NCI-H146 (cell line): ENCODE results near the gene NSFL1C.
"Not testable (repeated sequence)": the region's sequence is repeated elsewhere in the genome, so short reads cannot be mapped to it uniquely, and the experiment has no call there.

ENCODE experiments used
- DNase-seq: peaks from one replicate; lab custom pipeline; 2025; lab: John Stamatoyannopoulos, UW

NSFL1C gene

DNA sequence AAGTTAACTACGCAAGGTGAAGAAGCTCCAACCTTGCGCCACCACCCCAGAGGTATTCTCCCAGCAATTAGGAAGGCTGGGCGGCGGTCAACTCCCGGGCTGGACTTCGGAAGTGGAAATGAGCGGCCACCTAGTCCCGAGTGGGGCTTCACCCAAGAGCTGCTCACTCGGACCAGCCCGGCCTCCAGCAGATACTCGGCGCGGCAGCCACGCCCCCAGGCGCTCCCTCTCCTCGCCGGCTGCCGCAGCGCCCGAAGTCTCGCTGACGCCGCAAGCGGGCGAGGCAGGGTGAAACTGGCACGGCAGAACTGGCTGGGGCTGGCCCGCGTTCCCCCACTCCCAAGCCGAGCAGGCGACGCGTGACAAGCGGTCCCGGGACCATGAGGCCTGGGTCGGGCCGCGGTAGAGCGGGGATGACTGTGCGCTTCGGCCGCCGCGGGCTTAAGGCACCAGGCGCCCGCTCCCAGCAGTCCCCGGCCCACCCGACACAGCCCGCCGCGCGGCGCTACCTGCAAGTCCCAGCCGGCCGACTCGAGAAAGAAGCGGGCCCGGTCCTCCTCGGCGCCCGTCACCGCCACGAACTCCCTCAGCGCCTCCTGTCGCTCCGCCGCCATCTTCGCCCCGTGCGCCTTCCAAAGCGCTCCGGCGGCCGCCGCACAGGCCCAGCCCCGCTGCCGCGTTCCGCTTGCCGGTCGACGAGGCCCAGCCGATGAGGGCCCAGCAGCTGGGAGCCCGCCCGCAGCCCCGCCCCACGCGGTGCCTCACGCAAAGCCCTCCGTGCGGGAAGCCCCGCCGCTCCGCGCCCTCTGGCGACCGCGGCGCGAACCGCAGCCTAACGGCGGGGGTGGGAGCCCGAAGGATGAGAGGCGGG lies at the start of gene NSFL1C:
Gene NSFL1C, minus strand, starts transcription at position 639 of the 871 bp plus-strand sequence. Its CDS starts 25 bp downstream, at position 614.
- DNase-seq, result peak; percentile 95

DNA sequence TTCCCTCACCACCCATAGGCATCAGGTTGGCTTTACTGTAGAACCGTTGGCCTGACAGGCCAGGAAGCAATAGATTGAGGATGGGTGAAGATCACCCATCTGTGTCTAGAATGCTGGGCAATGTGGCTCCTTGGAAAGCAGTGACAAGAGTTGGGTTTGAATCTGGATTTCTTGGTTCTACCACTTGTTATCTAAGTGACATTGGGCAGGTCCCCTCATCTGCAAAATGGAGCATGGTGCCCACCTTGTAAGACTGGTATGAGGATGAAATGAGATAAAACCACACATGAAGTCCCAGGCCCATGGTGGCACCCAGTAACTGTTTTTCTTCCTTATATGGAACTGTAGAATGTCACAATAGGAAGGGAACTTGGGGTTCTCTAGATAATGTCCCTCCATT lies 47.2 kb upstream of the NSFL1C start:
- no peak for DNase-seq

DNA sequence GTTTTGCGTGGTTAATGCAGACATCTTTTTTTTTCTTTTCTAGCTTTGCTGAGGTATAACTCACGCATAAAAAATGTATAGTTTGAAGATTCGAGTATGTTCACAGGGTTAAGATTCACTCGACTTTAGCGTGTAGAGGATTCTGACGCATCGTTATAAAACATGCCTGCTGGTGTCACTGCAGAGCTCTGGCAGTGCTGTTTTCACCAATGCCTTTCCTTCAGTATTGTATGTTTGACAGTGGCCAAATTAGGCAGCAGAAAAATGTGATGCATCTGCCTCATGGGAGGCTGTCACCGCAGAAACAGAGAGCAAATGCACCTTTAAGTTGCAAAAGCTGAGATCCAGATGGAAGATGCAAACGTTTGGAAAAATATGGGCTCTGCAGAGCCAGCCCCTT lies 42.6 kb upstream of the NSFL1C start:
- peak; percentile 1 for DNase-seq

DNA sequence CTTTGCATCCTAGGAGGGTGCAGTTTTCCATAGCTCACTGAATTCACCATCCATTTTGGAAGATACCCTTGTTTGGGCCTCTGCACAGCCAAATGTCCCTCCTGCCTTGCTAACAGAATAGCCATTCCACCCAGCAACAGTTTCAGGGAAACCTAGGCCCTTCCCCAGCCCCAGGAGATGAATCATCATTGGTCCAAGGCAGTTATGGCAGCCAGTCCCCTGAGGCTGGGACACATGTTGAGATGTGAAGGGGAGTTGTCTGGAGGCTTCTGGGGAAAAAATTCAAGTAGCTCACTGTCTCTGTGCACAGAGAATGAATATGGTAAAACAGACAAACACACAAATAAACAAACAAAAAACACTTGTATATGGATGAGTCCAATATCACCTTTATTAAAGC lies 41.9 kb upstream of the NSFL1C start:
- no peak for DNase-seq

DNA sequence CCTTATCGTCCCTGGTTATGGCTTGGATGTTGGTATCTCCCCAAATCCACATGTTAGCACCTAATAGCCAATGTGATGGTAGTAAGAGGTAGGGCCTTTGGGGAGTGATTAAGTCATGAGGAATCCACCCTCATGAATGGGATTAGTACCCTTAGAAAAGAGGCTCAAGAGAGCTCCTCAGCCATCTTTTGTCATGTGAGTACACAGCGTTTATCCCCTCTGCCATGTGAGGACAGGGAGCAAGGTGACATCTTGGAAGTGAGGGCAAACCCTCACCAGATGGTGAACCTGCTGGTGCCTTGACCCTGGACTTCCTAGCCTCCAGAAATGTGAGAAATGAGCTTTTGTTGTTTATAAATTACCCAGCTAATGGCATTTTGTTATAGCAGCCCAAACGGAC lies 40.6 kb upstream of the NSFL1C start:
- no peak for DNase-seq

DNA sequence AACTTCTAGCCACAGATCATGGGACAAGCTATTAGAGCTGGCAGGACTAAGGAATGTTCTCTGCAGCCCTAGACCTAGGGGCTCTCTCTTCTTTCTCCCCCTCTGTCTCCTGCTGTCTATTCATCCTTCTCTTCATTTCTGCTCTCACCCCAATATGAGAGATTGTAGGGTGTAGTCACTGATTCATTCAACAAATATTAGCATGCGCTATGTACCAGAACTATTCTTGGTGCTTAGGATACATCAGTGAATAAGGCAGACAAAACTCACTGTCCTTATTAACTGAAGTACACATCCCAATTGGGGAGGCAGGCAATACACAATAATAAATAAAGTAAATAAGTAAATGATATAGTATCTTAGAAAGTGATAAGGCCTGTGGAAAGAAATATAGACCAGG lies 39.2 kb upstream of the NSFL1C start:
- no peak for DNase-seq

DNA sequence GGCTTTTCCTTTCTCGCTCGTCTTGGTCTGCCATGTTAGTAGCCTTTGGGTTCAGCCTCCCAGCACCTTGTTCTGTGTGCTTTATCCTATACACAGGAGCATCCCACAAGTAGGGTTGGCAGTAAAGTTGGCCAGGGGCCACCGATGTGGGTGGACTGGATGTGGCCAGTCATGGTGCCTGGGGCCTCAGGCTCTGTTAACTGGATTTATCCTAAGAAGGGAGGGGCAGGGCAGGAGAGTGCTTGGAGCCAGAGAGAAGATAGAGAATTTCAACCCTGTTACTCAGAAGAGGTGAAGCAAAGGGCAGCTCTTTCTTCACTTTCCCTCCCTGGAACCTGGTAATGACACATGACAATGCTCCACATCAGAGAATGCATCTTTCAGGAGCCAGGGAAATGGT lies 38.7 kb upstream of the NSFL1C start:
- DNase-seq, result no peak

DNA sequence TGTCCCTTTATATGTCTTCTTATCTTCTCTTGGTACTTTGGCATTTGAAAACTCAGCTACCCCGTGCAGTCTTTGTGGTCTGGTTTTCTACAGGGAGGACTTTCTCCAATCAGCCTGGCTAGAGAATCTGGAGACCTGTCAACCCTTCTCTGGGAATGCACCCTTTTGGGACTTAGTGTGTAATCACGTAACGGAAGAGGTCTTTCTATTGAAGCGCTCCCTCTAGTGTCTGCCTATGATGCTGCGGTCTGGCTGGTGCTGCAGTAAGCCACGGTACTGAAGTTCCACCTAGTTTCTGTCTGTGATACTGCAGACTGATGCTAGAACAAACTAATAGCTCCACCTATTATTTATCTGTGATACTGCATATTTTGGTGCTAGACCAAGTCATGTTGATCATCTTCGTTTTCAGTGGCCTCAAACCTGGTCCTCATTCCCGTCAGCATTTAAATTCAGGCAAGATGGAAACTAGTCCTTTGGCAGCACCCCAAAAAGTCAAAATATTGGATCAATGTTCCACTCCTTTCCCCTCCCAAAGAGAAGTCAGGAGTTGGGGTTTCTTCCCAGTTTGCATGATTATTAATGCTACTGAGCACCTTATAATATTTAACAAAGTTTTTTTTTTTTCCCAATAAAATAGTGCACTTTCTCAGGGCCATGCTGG lies 37.0 kb upstream of the NSFL1C start:
- DNase-seq, result peak; percentile 87

DNA sequence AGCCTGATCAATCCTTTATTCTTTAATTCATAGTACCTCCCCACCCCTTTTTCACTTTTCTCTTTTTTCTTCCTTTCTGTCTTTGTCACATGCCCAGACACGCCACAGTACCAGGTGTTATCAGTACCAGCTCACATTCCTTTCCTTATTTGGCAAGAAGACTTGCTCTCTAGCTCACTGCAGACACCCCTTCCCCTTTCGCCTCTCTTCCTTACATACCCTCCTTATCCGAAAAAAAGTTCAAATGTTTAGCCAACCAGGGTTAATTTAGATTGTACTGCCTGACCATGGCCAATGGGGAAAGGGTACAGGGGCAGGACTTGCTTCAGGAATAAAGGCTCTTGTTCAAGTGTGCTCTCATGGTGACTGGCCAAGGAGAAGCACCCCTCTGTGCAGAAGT lies 33.8 kb upstream of the NSFL1C start:
- DNase-seq, result peak; percentile 28

DNA sequence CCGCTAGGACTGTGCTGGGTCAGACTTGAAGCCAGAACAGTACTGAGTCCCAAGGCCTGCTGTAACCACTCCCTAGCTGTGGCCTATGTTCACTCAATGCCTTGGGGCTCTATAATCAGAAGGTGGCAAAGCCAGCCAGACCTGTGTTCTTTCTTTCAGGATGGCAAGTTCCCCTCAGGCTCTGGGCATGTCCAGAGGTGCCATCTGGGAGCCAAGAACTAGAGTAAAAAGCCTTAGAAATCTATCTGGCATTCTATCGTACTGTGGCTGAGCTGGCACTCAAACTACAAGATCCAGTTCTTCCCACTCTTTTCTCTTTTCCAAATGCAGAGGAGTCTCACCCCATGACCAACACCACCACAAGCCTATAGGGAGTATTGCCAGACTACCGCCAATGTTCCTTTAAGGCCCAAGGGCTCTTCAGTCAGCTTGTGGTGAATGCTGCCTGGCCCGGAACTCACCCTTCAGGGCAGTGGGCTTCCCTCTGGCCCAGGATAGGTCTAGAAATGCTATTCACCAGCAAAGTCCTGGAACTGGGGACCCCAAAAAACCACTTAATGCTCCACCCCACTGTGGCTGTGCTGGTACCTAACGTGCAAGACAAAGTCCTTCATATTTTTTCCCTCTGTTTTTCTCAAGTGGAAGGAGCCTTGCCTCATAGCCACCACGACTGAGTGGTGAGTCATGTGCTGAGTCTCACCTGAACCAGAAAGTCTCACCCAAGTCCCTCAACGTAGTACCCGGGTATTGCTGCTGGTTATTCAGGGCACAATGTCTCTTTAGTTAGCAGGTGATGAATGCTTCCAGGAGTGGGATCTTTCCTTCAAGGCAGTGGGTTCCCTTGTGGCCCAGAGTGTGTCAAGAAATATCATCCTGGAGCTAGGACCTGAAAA lies 33.1 kb upstream of the NSFL1C start:
- no peak for DNase-seq

DNA sequence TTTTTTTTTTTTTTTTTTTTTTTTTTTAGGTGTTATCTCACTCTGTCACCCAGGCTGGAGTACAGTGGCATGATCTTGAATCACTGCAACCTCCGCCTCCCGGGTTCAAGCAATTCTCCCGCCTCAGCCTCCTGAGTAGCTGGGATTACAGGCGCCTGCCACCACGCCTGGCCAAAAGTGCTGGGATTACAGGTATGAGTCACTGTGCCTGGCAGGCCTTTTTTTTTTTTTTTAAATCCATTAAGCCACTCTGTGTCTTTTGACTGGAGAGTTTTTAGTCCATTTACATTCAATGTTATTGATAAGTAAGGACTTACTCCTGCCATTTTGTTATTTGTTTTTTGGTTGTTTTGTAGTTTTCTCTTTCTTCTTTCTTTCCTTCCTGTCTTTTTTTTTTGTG lies 30.7 kb upstream of the NSFL1C start:
- DNase-seq, result not testable (repeated sequence)

DNA sequence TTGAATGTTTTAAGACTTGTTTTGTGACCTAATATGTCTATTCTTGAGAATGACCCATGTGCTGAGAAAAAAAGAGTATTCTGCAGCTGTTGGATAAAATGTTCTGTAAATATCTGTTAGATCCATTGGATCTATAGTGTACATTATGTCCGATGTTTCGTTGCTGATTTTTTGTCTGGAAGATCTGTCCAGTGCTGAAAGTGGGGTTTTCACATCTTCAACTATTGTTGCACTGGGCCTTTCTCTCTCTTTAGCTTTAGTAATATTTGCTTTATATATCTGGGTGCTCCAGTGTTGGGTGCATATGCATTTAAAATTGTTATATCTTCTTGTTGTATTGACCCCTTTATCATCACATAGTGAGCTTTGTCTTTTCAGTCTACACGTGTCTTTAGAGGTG lies 30.3 kb upstream of the NSFL1C start:
- no peak for DNase-seq

DNA sequence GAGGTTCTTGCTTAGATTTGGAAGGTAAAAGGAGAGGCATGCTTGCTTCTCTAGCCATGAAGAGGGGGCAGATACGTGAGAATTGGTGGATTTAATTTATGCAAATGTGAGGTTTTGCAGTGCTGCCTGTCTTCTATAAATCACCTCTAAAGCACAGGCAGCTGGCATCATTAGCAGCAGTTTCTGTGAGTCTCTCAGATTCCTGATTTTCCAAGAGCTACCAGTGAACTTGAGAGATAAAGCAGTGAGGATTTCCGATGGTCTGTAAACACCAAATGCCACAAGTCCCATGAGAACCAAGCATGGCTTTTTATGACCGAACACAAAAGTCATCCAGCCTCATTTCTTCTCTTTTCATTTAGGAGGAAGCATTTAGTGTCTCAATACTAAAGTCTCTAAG lies 27.8 kb upstream of the NSFL1C start:
- DNase-seq, result no peak

DNA sequence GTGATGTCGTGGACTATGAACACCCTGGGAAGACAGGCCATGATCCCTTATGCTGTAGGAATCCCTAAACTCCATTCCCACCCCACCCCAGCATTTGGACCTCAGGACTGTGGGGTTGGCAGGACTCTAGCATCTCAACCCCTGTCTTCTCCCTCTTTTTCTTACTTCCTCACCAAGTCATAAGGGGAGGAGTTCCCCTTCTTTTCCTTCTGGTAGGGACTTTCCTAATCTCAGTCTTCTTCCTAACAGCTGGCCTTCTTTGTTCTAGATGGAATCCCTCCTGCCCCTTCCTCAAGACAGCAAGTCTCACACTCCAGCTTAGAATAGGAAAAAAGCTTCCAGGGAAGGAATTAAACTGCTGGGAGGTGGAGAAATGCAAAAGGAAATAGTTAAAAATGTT lies 26.9 kb upstream of the NSFL1C start:
- DNase-seq, result no peak

DNA sequence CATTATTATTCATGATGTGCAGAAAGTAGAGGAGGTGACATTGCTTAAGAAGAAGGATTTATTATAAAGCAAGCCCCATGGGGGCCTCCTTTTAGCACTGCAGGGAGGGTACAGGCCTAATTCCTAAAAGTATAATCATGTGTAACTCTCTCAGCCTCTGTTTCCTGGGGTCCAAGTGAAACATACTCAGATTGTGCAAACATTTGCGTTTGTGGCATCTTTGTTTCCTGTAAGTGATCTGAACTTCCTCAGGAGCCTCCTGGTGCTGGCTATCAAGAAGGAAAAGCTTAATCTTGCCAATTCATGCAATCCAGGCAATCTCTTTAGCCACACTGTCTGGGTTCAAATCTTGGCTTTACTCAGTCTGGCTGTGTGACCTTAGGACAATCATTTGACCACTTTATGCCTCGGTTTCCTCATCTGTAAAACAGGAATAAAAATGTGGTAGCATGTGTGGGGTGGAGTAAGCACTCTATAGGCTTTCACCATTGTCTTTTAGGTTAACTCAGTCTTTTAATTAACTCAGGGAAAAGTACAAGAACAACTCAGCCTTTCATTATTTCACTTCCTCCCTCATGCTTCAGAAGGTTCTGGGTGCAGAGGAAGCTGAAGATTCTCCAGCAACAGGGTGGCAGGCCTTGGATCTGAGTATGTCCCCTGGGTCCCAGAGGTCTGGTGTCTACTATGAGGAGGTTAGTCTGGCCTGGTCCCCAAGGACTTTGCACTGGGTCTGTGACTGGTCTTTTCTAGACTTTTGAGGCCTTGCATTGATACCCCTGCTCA lies 25.4 kb upstream of the NSFL1C start:
- DNase-seq, result no peak

DNA sequence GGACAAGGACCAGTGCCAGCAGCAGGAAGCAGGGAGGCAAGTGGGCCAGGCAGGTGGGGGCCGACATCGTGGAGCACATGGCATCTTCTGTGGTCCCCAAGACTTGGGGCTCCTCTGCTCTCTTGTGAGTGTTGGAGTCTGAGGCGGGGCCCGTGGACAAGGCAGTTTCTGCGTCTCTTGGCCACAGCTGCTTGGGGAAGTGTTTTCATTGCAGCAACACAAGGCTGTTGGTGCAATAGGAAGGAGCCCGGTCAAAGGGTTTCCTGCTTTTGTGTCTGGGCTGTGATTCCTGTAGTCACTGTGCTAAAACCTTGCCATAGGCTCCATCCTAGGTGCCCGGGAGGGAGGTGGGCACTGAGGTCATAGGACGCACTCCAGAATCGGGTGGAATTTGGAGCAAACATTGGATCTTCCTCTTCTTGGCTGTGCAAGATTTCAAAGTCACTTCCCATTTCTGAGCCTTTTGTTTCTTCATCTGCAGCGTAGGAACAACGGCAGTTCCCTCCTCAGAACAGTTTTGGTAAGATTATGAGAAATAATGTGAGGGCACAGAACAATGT lies 24.7 kb upstream of the NSFL1C start, which contains the start of gene SIRPB2:
Gene SIRPB2, minus strand, starts transcription at position 140 of the 560 bp plus-strand sequence. Its CDS starts 61 bp downstream, at position 79.
- DNase-seq, result no peak

DNA sequence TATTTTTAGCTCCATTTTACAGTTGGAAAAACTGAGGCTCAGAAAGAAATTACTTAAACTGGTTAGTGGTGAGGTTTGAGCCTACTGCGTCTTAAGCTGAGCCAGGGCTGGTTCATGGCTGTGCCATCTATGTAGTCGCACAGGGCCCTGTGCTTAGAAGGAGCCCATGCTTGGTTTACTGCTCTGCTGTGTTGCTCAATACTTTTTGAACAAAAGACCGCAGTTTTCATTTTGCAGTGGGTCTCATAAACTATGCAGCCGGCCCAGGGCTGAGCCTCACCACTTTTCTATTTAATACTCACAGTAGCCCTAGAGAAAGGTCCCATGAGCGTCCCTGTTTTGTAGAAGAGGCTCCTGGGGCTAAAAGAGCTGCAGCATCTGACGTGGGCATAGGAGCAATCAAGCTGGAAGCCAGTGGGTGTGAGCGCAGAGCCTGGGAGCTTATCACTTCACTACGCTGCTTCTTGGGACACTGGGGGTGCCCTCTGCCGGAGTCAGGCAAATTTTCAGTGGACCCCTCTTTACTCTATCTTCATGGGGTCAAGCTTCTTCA lies 24.1 kb upstream of the NSFL1C start:
- no peak for DNase-seq

DNA sequence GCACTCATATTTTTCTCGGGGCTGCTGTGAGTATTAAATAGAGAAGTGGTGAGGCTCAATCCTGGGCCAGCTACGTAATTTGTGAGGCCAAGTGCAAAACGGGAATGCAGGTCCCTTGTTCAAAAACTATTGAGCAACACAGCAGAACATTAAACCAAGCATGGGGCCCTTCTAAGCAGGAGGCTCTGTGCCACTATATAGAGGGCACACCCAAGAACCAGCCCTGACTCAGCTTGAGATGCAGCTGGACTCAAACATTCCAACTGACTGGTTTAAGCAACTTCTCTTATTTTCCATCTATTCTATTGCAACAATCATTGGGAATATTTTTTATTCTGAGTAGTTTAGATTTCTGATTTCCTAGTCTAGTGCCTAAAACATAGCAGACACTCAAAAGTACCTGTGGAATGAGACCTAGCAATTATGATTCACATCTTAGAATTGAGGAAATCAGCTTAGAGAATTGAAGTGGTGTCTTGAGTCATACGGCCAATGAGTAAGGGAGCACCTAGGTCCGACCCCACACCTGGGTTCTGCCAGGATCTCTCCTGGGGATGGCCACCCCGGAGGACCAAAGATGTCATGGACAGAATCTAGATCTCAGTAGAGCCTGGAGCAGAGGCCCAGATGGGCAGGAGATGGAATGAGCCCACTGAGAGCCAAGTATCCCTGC lies 23.3 kb upstream of the NSFL1C start:
- DNase-seq, result no peak

DNA sequence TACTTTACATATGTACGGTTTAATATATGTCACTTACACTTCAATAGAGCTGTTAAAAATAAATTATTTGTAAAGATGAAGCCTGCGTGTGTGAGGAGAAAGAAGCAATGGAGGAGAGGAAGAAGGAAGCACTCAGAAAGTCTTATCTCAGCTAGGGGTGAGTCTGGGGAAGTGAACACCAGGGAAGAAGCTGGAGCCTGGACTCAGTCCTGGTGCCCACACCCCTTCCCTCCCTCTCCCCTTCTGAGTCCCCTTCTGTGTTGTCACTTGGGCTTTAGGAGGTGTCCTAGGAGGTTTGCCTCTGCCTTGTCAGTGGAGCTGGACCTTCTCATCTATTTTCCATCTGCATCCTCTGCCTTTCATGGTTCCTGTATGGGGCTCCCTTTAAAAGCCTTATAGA lies 22.7 kb upstream of the NSFL1C start:
- no peak for DNase-seq

DNA sequence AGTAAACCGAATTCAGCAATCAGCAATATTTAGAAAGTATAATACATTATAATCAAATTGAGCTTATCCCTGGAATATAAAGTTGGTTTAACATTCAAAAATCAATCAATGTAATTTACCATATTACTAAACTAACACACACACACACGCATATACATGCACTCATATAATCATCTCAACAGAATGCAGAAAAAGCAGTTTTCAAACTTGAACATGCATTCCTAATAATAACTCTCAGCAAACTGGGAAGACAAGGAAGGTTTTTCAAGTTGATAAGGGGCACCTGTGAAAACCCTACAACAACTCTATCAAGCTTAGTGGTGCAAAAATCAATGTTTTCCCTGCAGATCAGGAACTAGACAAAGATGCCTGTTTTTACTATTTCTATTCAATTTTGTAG lies 19.9 kb upstream of the NSFL1C start:
- no peak for DNase-seq
